Measurements from ENCODE around the gene POLG. TPM values are rescaled to one million over a fixed set of nuclear protein-coding genes. Genes with fewer than 3 reads are reported as not detected.

The POLG gene
- total RNA-seq, 2 donors from 2014 or later, result 55.3 to 60.2 TPM

DNA sequence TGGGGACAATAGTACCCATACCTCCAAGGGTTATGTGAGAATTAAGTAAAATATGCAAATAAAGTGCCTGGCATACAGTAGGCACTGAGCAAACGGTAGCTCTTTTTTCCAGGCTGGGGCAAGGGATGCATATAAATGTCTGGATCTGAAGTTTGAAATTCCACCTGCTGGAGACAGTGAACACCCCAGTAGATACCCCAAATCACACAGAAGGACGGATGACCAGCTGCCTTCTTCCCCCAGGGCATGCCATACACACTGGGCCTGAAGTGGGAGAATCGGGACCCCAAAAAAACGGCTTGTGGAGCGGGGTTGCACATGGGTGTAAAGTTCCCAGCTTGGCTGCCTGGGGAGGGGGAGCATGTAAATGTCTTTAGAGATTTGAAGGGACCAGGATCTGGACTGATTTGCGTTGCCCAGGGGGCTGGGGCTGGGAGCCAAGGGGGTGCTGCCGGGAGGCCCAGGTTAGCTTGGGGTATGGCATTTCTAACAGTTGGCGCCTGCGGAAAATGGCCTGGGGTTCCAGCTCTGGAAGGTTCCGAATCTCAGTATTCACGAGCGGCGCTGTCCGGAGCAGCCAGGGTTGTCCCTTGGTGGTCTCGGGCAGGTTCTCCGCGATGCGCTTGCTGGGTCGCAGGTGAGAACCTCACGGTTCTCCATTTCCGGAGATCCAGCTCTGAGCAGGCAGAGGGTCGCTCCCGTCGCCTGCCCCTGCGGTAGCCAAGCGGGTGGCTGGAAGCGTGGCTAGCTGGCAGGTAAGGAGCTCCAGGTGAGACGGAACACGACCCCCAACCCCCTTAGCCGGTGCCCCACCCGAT lies 42.6 kb upstream of the POLG start:
- Histone ChIP-seq H3K36me3 (ENCODE audit: control insufficient read depth, insufficient read depth, low read length) (no peaks in the 10 kb centered on the region), H3K9ac (ENCODE audit: extremely low read depth, low read length, poor library complexity, severe bottlenecking) (no peak overlapping the region), H3K27me3 (ENCODE audit: control insufficient read depth, insufficient read depth, low read length, poor library complexity, severe bottlenecking) (peaks cover 100% of the 10 kb centered on the region), H3K4me3 (ENCODE audit: low read length) (no peak overlapping the region), H3K9me3 (ENCODE audit: control insufficient read depth, low read length) (no peaks in the 10 kb centered on the region), H3K27ac (ENCODE audit: low read depth, low read length) (no peak overlapping the region), H3K4me1 (ENCODE audit: control insufficient read depth, insufficient read depth, low read length) (no peaks in the 10 kb centered on the region)
- Mint-ChIP-seq H3K27ac (no peak overlapping the region), H3K4me3 (no peak overlapping the region), H3K36me3 (ENCODE audit: low read depth) (no peaks in the 10 kb centered on the region), H3K4me1 (peaks cover 3% of the 10 kb centered on the region), H3K27me3 (ENCODE audit: insufficient read depth) (peaks cover 100% of the 10 kb centered on the region), H3K9me3 (no peaks in the 10 kb centered on the region)
- peak; percentile 60 for DNase-seq
- TF ChIP-seq, protein P1, sequence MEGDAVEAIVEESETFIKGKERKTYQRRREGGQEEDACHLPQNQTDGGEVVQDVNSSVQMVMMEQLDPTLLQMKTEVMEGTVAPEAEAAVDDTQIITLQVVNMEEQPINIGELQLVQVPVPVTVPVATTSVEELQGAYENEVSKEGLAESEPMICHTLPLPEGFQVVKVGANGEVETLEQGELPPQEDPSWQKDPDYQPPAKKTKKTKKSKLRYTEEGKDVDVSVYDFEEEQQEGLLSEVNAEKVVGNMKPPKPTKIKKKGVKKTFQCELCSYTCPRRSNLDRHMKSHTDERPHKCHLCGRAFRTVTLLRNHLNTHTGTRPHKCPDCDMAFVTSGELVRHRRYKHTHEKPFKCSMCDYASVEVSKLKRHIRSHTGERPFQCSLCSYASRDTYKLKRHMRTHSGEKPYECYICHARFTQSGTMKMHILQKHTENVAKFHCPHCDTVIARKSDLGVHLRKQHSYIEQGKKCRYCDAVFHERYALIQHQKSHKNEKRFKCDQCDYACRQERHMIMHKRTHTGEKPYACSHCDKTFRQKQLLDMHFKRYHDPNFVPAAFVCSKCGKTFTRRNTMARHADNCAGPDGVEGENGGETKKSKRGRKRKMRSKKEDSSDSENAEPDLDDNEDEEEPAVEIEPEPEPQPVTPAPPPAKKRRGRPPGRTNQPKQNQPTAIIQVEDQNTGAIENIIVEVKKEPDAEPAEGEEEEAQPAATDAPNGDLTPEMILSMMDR (conservative IDR thresholded peaks at IDR 0.05), result no peak
- 61 to 78% methylated on average over 29 to 31 of the region's 31 CpGs for WGBS, 2 experiments (ENCODE audit: insufficient coverage in 1 of 2, insufficient read length in 1 of 2)

DNA sequence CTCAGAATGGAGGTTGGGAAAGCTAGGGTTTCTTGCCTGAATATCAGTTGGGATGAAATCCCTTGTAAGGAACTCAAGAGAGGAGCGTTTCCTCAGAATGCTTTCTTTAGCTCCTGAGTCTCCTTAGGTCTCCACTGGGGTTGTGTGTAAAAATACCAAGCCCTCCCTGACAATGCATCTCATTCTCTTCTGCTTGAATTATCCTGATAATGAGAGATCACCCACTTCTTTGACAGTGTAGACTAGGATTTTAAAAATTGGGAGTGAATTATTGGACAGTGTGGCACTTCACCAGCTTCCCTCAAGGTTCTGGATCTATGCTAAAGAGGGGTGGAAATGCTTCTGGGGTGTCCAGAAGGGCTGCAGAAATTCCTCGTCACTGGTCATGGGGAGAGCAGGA lies 41.8 kb upstream of the POLG start:
- Mint-ChIP-seq H3K4me3 (no peak overlapping the region), H3K27me3 (ENCODE audit: insufficient read depth) (peaks cover 99% of the 10 kb centered on the region), H3K36me3 (ENCODE audit: low read depth) (no peaks in the 10 kb centered on the region), H3K27ac (no peak overlapping the region), H3K4me1 (peaks cover 3% of the 10 kb centered on the region), H3K9me3 (no peaks in the 10 kb centered on the region)
- H3K27me3 ChIP-seq (ENCODE audit: control insufficient read depth, insufficient read depth, low read length, poor library complexity, severe bottlenecking), result peaks cover 100% of the 10 kb centered on the region
- no peak overlapping the region for H3K27ac ChIP-seq (ENCODE audit: low read depth, low read length)
- H3K9me3 ChIP-seq (ENCODE audit: control insufficient read depth, low read length), result no peaks in the 10 kb centered on the region
- DNase-seq, result no peak
- H3K36me3 ChIP-seq (ENCODE audit: control insufficient read depth, insufficient read depth, low read length), result no peaks in the 10 kb centered on the region
- TF ChIP-seq, protein P1 (conservative IDR thresholded peaks at IDR 0.05), result no peak
- no peak overlapping the region for H3K4me3 ChIP-seq (ENCODE audit: low read length)
- WGBS, 2 experiments (ENCODE audit: insufficient coverage in 1 of 2, insufficient read length in 1 of 2), result 50 to 78% methylated on average over 1 to 2 of the region's 2 CpGs
- no peak overlapping the region for H3K9ac ChIP-seq (ENCODE audit: extremely low read depth, low read length, poor library complexity, severe bottlenecking)
- no peaks in the 10 kb centered on the region for H3K4me1 ChIP-seq (ENCODE audit: control insufficient read depth, insufficient read depth, low read length)

DNA sequence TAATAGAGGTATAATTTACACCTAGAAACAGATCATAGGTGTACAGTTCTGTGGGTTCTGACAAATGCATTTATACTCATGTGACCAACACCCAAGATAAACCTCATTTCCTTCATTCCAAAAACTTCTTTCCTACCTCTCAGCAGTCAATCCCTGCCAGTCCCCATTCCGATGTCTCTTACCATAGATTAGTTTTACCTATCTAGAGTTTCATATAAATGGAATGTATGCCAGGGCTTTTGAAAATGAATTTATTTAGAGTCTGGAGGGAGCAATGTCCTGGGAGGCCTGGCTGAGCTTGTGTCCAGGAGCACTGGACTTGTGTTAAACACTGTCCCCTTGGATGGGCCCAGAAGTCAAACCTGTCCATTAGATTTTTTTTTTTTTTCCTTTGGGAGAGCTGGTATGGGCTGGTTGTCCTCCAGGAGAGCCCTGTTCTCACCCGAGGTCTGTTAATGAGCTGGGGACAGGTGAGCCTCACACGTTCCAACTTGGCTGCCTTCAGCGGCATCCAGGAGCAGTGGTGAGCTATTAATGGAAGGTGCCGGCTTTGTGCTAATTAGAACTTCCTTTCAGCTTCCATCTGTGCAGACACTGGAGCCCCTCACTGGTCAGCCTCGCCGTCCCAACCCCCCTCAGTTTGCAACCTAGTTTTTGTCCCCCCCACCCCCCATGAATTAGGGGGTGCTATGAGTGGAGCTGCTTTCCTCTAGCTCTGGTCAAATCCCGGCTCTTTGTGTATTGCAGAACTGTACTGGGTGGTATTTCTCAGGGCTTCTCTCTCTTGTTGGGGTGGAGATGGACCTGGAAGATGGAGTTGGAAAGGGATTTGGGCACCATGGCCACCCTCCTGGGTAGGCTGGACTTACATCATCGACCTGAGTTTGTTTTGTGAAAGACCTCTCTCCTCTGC lies 40.7 kb upstream of the POLG start:
- TF ChIP-seq, protein P1 (conservative IDR thresholded peaks at IDR 0.05), result no peak
- H3K9me3 Mint-ChIP-seq, result no peaks in the 10 kb centered on the region
- H3K27me3 Mint-ChIP-seq (ENCODE audit: insufficient read depth), result peaks cover 98% of the 10 kb centered on the region
- no peak overlapping the region for H3K9ac ChIP-seq (ENCODE audit: extremely low read depth, low read length, poor library complexity, severe bottlenecking)
- H3K27me3 ChIP-seq (ENCODE audit: control insufficient read depth, insufficient read depth, low read length, poor library complexity, severe bottlenecking), result peaks cover 100% of the 10 kb centered on the region
- no peak overlapping the region for H3K27ac Mint-ChIP-seq
- no peaks in the 10 kb centered on the region for H3K36me3 ChIP-seq (ENCODE audit: control insufficient read depth, insufficient read depth, low read length)
- no peak overlapping the region for H3K4me3 ChIP-seq (ENCODE audit: low read length)
- H3K27ac ChIP-seq (ENCODE audit: low read depth, low read length), result no peak overlapping the region
- no peak overlapping the region for H3K4me3 Mint-ChIP-seq
- no peaks in the 10 kb centered on the region for H3K36me3 Mint-ChIP-seq (ENCODE audit: low read depth)
- H3K4me1 ChIP-seq (ENCODE audit: control insufficient read depth, insufficient read depth, low read length), result no peaks in the 10 kb centered on the region
- no peaks in the 10 kb centered on the region for H3K9me3 ChIP-seq (ENCODE audit: control insufficient read depth, low read length)
- DNase-seq, result no peak
- WGBS, 2 experiments (ENCODE audit: insufficient coverage in 1 of 2, insufficient read length in 1 of 2), result 42 to 44% methylated on average over 5 to 9 of the region's 9 CpGs
- peaks cover 4% of the 10 kb centered on the region for H3K4me1 Mint-ChIP-seq
